K562 (cell line): ENCODE data around the gene WDR31. TPM values are rescaled to one million over a fixed set of nuclear protein-coding genes. Genes with fewer than 3 reads are reported as not detected.

Source experiments
- ATAC-seq: fragments of 200-7000 bp; cut with Tn5 transposase; 3 replicates; pipeline ENCODE4 v1.9.1; 2020; ENCODE audit warnings: moderate library complexity
- BruUV-seq: library from RNA; stranded (reverse); fragments of 400-500 nt; replicated peaks from 2 replicates; lab custom pipeline; 2021; lab: Mats Ljungman, UMichigan
- CTCF ChIA-PET: fragments of 300-600 bp; formaldehyde crosslinking; extraction: SDS; loops from one replicate; lab custom pipeline; 2021; ENCODE audit warnings: low intra/inter-chr PET ratio; lab: Yijun Ruan, JAX
- POLR2A ChIA-PET: fragments of 300-600, 350-650 bp; sonication (Branson Sonifier 250); formaldehyde crosslinking; extraction: SDS; loops from one replicate; lab custom pipeline; 2021; ENCODE audit warnings: antibody characterized with exemption, inconsistent platforms; lab: Yijun Ruan, JAX
- DNase-seq, 4 experiments: peaks; one replicate each; pipeline versions ENCODE4 v3.0.0 to v3.0.0-alpha.2; 2011 to 2018; ENCODE audit warnings: low spot score in 3 of 4, mixed read lengths in 3 of 4; ENCODE audit errors: extremely low read depth in 1 of 4
- FAIRE-seq: peaks from 2 replicates; lab custom pipeline; 2011; peaks lifted over from hg19 to GRCh38; lab: Jason Lieb, UNC
- H2AFZ ChIP-seq: 2 replicates; pipeline ENCODE4 v1.6.0; 2011; ENCODE audit warnings: low read depth, low read length, control low read depth, inconsistent platforms
- H3K27ac ChIP-seq: fragments of 200-600 bp; 3 replicates; pipeline ENCODE4 v1.8.0; 2011; ENCODE audit warnings: low read depth, mild to moderate bottlenecking, control low read depth, inconsistent platforms, low read length, moderate library complexity, mixed read lengths; ENCODE audit errors: extremely low read depth
- H3K27me3 ChIP-seq, 2 experiments: fragments of 300-600 bp in 1 of 2; 2 replicates in 1 of 2; 3 replicates in 1 of 2; pipeline versions ENCODE4 v1.6.0 to v1.8.0; 2011; ENCODE audit warnings: inconsistent platforms in 2 of 2, low read length in 2 of 2, mild to moderate bottlenecking in 1 of 2, mixed read lengths in 1 of 2, moderate library complexity in 1 of 2; ENCODE audit not compliant: control insufficient read depth in 2 of 2, insufficient read depth in 2 of 2
- H3K36me3 ChIP-seq: fragments of 300-600 bp; 3 replicates; pipeline ENCODE4 v1.8.0; 2011; ENCODE audit warnings: mild to moderate bottlenecking, low read length, inconsistent platforms; ENCODE audit not compliant: control insufficient read depth, insufficient read depth
- H3K4me1 ChIP-seq, 2 experiments: fragments of 200-600 bp in 1 of 2; replicated peaks in 1 of 2; 2 replicates in 1 of 2; 3 replicates in 1 of 2; pipeline versions ENCODE4 v1.5.1 to v1.8.0; 2011; ENCODE audit warnings: inconsistent platforms in 2 of 2, low read length in 2 of 2, mild to moderate bottlenecking in 1 of 2, mixed read lengths in 1 of 2, moderate library complexity in 1 of 2; ENCODE audit not compliant: control insufficient read depth in 2 of 2, insufficient read depth in 2 of 2
- H3K4me2 ChIP-seq: 2 replicates; pipeline ENCODE4 v1.6.1; 2011; ENCODE audit warnings: low read length, control low read depth, inconsistent platforms, mixed read lengths; ENCODE audit not compliant: insufficient read depth
- H3K4me3 ChIP-seq: fragments of 200-600 bp; sonication (generic), shearing (Covaris generic); 2 replicates; pipeline ENCODE4 v1.5.1; 2016; ENCODE audit warnings: control low read depth, inconsistent platforms
- H3K79me2 ChIP-seq: fragments of 200-600 bp; 3 replicates; pipeline ENCODE4 v1.8.0; 2011; ENCODE audit warnings: low read length, inconsistent platforms; ENCODE audit not compliant: control insufficient read depth, insufficient read depth
- H3K9ac ChIP-seq, 2 experiments: 2 replicates each; pipeline versions ENCODE4 v1.6.0 to v1.6.1; 2011; ENCODE audit warnings: low read depth in 2 of 2, low read length in 2 of 2, control low read depth in 1 of 2, inconsistent platforms in 1 of 2, mild to moderate bottlenecking in 1 of 2, mixed read lengths in 1 of 2; ENCODE audit not compliant: insufficient read depth in 1 of 2
- H3K9me1 ChIP-seq: one replicate; pipeline ENCODE4 v1.6.0; 2011; ENCODE audit warnings: inconsistent platforms, mild to moderate bottlenecking, low read length, moderate library complexity; ENCODE audit not compliant: control insufficient read depth, insufficient read depth
- H3K9me3 ChIP-seq: replicated peaks from 2 replicates; pipeline ENCODE4 v1.5.1; 2011; ENCODE audit warnings: low read depth, low read length, inconsistent platforms; ENCODE audit not compliant: control insufficient read depth, insufficient read depth
- H4K20me1 ChIP-seq: replicated peaks from 2 replicates; pipeline ENCODE4 v1.6.1; 2011; ENCODE audit warnings: low read length, inconsistent platforms, mixed read lengths; ENCODE audit not compliant: control insufficient read depth, insufficient read depth
- ATF1 ChIP-seq, 2 experiments: fragments of 450-650 bp in 1 of 2; IDR thresholded peaks; 2 replicates each; pipeline ENCODE4 v1.6.1; 2016; ENCODE audit warnings: missing compliant biosample characterization in 1 of 2, missing genetic modification characterization in 1 of 2
- SOX6 ChIP-seq: fragments of 450-650 bp; IDR thresholded peaks from 2 replicates; pipeline ENCODE4 v1.6.1; 2014; ENCODE audit warnings: mild to moderate bottlenecking
- STAT5A ChIP-seq: IDR thresholded peaks from 2 replicates; pipeline ENCODE4 v1.6.1; 2012; ENCODE audit warnings: low read length, inconsistent platforms, borderline replicate concordance
- ZNF165 ChIP-seq: fragments of 250-450 bp; sonication (Bioruptor Pico); IDR thresholded peaks from 2 replicates; pipeline ENCODE4 v1.4.0; 2020; ENCODE audit warnings: borderline replicate concordance
- WGBS: fragments of 100-300 bp; shearing (Covaris generic); methylation state at CpG from one replicate; pipeline ENCODE4 v1.1.6; 2016; ENCODE audit warnings: low coverage, mixed read lengths; ENCODE audit not compliant: insufficient coverage; ENCODE audit errors: missing lambda C conversion rate; 5-methylcytosine and 5-hydroxymethylcytosine counted together
- in situ Hi-C: fragments of 300-500 bp; cut with MboI; formaldehyde crosslinking; loops from 4 replicates; pipeline ENCODE4 v1.15.0; 2018; ENCODE audit warnings: inconsistent platforms, mixed read lengths
- intact Hi-C: fragments of 100-400 bp; cut with micrococcal nuclease; formaldehyde crosslinking; loops from 2 replicates; pipeline ENCODE4 v1.14.2; 2022
- polyA plus RNA-seq, 8 experiments: library from polyadenylated mRNA; depleted of rRNA in 4 of 8; stranded (reverse) in 5 of 8; unstranded in 3 of 8; fragments of >200 nt; fragmentation: Nextera tagmentation in 2 of 8; fragmentation: Illumina TruSeq in 1 of 8; extraction: Ambion mirVana in 2 of 8; extraction: Trizol in 1 of 8; gene quantifications; 2 replicates each; pipeline versions ENCODE4 v1.2.1 to v1.2.3, GENCODE V29; 2011 to 2014; ENCODE audit warnings: inconsistent platforms in 1 of 8, missing spikeins in 1 of 8
- total RNA-seq, 7 experiments: library from RNA; depleted of rRNA in 6 of 7; stranded (reverse); fragments of >200 nt in 6 of 7; fragmentation: Illumina TruSeq in 2 of 7; extraction: Trizol in 2 of 7; gene quantifications; 2 replicates each; pipeline versions ENCODE4 v1.2.1 to v1.2.3, GENCODE V29; 2011 to 2021; ENCODE audit warnings: low replicate concordance in 1 of 7
- TF ChIP-seq, protein P1 (sequence below): fragments of 450-650 bp; formaldehyde crosslinking; IDR thresholded peaks from 2 replicates; pipeline ENCODE4 v1.4.0; 2020; ENCODE audit warnings: mild to moderate bottlenecking, moderate library complexity

The WDR31 gene
- total and polyA plus RNA-seq, 9 of the 15 experiments (the other 6 are each of a cell fraction or from before 2014, with no cell fraction given), result 0.35 to 1.8 (median 0.95) TPM

- in situ Hi-C loops, result loop anchor here (5.0 to 10.0 kb wide), 2 partner anchors 106 to 353 kb away; no protein-coding TSS in a partner anchor
These were observed 38.5 kb downstream of the WDR31 start for GRCh38 chr9:113301548-113301947.

More at GRCh38 chr9:113301548-113301947, 38.5 kb downstream of the WDR31 start:
- DNase-seq (no peak), ATAC-seq (no peak), FAIRE-seq (no peak)
- Histone ChIP-seq H2AFZ (no peak overlapping the region), H3K9ac (no peak overlapping the region), H3K27me3 (peaks cover 18 to 29% of the 10 kb centered on the region in 2 experiments), H3K4me2 (no peak overlapping the region), H3K9me3 (no peaks in the 10 kb centered on the region), H3K4me1 (peaks cover 16 to 21% of the 10 kb centered on the region in 2 experiments; a peak in 4 of 5 replicates), H3K4me3 (no peak overlapping the region), H3K79me2 (no peaks in the 10 kb centered on the region), H3K27ac (no peak overlapping the region), H3K36me3 (no peaks in the 10 kb centered on the region), H4K20me1 (no peaks in the 10 kb centered on the region), H3K9me1 (no peaks in the 10 kb centered on the region)
- ChIA-PET POLR2A (interaction anchor here (1.3 kb wide), 1 partner anchor 11 kb away, joined by 4 read pairs; no protein-coding TSS in a partner anchor), CTCF (interaction anchor here (0.6 kb wide), 1 partner anchor 356 kb away, joined by 3 read pairs; no protein-coding TSS in a partner anchor)
- intact Hi-C loops, result loop anchor here (10.0 kb wide), 1 partner anchor 353 kb away; no protein-coding TSS in a partner anchor
- BruUV-seq, result no TSS peak
- 14% methylated on average over 8 of the region's 8 CpGs for WGBS
- TF ChIP-seq STAT5A (no peak), ZNF165 (CRISPR knock-in tag) (no peak), ATF1 (CRISPR knock-in tag; IDR thresholded peaks at IDR 0.05) (no peak), ATF1 (tag; IDR thresholded peaks at IDR 0.05) (peak; percentile 18; the same call in 1 of the 2 replicates), SOX6 (no peak)
- TF ChIP-seq, protein P1, sequence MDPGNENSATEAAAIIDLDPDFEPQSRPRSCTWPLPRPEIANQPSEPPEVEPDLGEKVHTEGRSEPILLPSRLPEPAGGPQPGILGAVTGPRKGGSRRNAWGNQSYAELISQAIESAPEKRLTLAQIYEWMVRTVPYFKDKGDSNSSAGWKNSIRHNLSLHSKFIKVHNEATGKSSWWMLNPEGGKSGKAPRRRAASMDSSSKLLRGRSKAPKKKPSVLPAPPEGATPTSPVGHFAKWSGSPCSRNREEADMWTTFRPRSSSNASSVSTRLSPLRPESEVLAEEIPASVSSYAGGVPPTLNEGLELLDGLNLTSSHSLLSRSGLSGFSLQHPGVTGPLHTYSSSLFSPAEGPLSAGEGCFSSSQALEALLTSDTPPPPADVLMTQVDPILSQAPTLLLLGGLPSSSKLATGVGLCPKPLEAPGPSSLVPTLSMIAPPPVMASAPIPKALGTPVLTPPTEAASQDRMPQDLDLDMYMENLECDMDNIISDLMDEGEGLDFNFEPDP (CRISPR knock-in tag), result no peak
- TF ChIP-seq, all 486 proteins: peak for 1
